HG02678 (cell line): Measurements from ENCODE around the gene P2RY2.

Experiments
- ATAC-seq: cut with Tn5 transposase; IDR thresholded peaks from one replicate; pipeline ENCODE4 v1.9.1; 2021; ENCODE audit warnings: mild to moderate bottlenecking, moderate library complexity; ENCODE audit not compliant: unreplicated experiment

P2RY2 gene

GRCh38 chr11:73203790-73204189 is 14.3 kb upstream of the P2RY2 start:
- ATAC-seq: no peak

- no peak for ATAC-seq
These were observed 13.4 kb upstream of the P2RY2 start for GRCh38 chr11:73204711-73205121.

- no peak for ATAC-seq
These were observed 12.3 kb upstream of the P2RY2 start for GRCh38 chr11:73205661-73206343.

GRCh38 chr11:73206801-73207200 is 11.3 kb upstream of the P2RY2 start:
- no peak for ATAC-seq

DNA sequence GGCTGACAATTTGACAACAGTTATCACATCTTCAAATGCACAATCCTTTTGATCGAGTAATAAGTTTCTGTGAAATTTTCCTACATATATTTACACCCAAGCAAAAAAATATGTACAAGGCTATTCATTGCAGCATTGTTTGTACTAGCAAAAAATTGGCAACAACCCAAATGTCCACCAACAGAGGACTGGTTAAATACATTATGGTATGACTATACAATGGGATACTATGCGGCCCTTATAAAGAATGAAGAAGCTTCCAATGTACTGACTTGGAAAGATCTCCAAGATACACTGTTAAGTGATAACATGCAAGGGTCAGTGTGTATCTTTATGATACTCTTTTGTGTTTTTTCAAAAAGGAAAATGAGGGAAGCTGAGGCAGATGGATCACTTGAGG is 8.2 kb upstream of the P2RY2 start:
- no peak for ATAC-seq

DNA sequence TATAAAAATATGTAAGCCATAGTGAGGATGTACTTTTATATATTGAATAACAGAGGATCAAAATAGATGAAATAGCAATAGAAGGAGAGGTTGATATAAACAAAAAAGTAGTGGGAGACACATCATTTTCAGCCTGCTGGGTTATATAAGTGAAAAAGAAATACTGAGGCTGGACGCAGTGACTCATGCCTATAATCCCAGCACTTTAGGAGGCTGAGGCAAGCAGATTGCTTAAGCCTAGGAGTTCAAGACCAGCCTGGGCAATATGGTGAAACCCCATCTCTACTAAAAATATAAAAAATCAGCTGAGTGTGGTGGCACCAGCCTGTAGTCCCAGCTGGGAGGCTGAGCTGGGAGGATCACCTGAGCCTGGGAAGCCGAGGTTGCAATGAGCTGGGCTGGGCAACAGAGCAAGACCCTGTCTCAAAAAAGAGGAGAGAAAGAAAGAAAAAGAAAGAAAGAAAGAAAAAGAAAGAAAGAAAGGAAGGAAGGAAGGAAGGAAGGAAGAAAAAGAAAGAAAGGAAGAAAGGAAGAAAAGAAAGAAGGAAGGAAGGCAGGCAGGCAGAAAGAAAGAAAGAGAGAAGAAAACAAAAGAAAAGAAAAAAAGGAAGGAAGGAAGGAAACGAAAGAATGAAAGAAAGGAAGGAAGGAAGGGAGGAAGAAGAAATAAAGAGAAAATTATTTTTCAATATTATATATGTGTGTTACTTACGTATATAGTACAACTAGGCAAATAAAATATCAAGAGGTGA is 7.0 kb upstream of the P2RY2 start:
- ATAC-seq: no peak

DNA sequence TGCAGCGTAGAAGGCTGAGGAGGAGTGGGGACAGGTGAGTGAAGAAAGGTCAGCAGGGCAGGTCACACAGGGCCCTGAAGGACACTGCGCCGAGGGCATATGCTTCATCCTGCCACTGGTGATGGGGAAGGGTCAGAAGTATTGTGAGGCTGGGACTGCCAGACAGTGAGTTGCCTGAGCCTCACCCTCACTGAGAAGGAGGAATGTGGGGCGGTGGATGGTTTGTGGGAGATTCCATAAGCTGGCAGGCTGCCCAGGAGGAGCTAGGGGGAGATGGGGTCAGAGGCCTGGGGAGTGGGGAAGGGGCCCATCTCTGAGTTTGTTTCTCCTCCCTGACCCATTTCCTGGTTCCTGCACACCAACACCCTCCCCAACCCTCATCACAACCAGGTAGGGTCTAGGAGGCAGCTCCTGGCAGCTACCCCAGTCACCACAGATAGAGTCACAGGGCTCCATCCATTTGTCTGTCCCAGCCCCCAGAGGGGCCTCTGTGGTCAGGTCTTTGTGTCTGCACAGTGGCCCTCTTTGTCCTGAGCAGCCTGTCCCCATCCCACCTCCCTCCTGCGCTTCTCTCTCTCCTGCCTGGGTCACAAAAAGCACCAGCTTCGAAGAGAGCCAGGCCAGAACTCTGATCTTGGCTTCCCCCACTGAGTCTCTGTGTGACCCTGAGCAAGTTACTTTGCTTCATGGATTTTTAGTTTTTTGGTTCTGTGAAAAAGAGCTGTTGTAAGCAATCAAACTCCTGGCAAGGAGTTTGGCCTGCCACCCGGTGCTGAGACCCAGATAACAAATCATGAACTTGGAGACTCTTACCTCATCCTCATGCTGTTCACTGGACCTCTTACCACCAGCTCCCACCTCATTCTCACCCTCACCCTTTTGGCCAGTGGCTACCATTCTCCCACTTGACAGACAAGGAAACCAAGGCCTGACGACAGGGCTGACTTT is 4.6 kb upstream of the P2RY2 start:
- ATAC-seq: no peak

GRCh38 chr11:73215191-73216134 is 2.6 kb upstream of the P2RY2 start:
- ATAC-seq: no peak

DNA sequence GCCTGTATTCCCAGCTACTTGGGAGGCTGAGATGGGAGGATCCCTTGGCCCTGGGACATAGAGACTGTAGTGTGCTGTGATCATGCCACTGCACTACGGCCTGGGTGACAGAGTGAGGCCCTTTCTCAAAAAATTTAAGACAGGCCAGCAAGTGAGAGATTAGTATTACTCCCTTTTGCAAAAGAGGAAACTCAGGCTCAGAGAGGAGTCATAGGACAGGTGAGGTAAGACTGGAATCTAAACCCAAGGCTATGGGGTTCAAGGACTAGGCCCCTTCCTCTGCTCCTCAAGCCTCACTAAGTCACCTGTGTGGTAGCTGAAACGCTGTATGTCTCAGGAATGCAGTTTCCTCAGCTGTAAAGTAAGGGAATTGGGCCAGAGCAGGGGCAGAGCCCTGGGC is 1.6 kb upstream of the P2RY2 start:
- no peak for ATAC-seq

GRCh38 chr11:73217131-73217809 is 811 bp upstream of the P2RY2 start:
- ATAC-seq: no peak

- no peak for ATAC-seq
These were observed 323 bp upstream of the P2RY2 start for GRCh38 chr11:73217810-73218105.

- ATAC-seq: no peak
These were observed 742 bp downstream of the P2RY2 start for GRCh38 chr11:73218830-73219215.

- ATAC-seq: no peak
These were observed 1.6 kb downstream of the P2RY2 start for GRCh38 chr11:73219396-73220285.

GRCh38 chr11:73221451-73221850 is 3.4 kb downstream of the P2RY2 start:
- ATAC-seq: no peak

DNA sequence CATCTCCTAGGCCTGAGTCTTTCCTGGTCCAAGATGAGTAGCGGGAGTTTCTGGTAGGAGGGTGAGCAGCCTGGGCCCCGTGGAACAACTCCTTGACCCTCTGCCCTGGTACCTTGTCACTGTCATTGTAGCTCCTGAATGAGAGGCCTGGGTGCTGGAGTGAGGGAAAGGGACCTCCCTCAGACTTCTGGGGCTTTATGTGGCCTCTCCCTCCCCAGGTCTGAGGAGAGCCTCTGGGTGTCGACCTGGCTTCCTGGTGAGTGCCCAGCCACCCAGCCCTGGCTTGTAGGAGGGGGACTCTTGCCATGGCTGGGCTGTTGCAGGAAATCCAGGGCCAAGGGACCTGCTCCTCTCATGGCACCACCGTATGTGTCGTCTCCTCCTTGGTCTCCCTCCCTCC is 3.9 kb downstream of the P2RY2 start:
- ATAC-seq: no peak

- no peak for ATAC-seq
These were observed 6.1 kb downstream of the P2RY2 start for GRCh38 chr11:73223998-73224730.

DNA sequence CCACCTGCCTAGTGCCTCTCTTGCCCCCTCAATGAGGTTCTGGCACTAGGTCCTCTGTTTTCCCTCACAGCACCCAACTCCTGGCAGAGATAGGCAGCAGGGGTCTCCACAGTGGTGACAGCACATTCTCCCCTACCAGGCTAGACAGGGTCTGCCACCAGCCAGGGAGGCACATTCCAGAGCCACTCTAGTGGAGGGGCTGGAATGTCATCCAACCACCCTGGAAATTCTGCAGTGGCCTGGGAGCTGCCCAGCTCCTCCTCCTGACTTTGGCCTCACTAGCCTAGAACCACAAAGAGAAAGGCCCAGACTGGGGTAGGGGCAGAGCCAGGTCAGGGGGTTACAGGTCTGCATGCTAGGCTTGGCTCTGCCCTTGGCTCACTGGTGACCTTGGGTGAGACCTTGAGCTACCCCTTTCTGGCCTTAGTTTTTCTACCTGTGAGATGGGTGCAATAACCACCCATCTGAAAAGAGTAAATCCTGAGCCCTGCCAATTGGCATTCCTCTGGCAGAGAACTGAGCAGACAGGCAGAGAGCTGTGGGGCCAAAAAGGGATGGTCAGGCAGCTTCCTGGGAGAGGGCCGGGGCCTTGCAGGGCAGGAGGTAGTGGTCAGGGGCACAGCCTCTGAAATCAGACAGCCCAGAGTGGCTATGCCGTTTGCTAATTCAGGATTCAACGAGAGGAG is 7.1 kb downstream of the P2RY2 start:
- no peak for ATAC-seq

- ATAC-seq: no peak
These were observed 7.8 kb downstream of the P2RY2 start for GRCh38 chr11:73225851-73226250.
